HepG2 (cell line): ENCODE data around the gene CD44. TPM values are rescaled to one million over a fixed set of nuclear protein-coding genes. Genes with fewer than 3 reads are reported as not detected.

Experiments
- ATAC-seq: fragments of 200-7000 bp; cut with Tn5 transposase; 3 replicates; pipeline ENCODE4 v1.9.1; 2020; ENCODE audit warnings: mild to moderate bottlenecking, moderate library complexity
- BruUV-seq: library from RNA; stranded (reverse); fragments of 400-500 nt; replicated peaks from 2 replicates; lab custom pipeline; 2021; lab: Mats Ljungman, UMichigan
- CTCF ChIA-PET: fragments of 300-600 bp; formaldehyde crosslinking; extraction: SDS; loops from one replicate; lab custom pipeline; 2021; ENCODE audit warnings: low total read pairs, inconsistent platforms, low intra/inter-chr PET ratio; lab: Yijun Ruan, JAX
- POLR2A ChIA-PET: fragments of 350-600 bp; sonication (Branson Sonifier 250); formaldehyde crosslinking; loops from one replicate; lab custom pipeline; 2020; ENCODE audit warnings: antibody characterized with exemption, inconsistent platforms; lab: Yijun Ruan, JAX
- DNase-seq: peaks from one replicate; pipeline ENCODE4 v3.0.0-alpha.2; 2015; ENCODE audit warnings: low spot score
- FAIRE-seq: peaks from 3 replicates; lab custom pipeline; 2011; peaks lifted over from hg19 to GRCh38; lab: Jason Lieb, UNC
- H2AFZ ChIP-seq: one replicate; pipeline ENCODE4 v1.6.1; 2011; ENCODE audit warnings: low read length, inconsistent platforms
- H3K27ac ChIP-seq: fragments of 300-600 bp; 3 replicates; pipeline ENCODE4 v1.8.0; 2011; ENCODE audit warnings: mixed run types, mild to moderate bottlenecking, mixed read lengths, low read length, inconsistent platforms; ENCODE audit not compliant: insufficient read depth; ENCODE audit errors: extremely low read length
- H3K27me3 ChIP-seq, 2 experiments: fragments of 200-600 bp in 1 of 2; 2 replicates in 1 of 2; 3 replicates in 1 of 2; pipeline versions ENCODE4 v1.6.0 to v1.8.0; 2011; ENCODE audit warnings: low read length in 2 of 2, mild to moderate bottlenecking in 2 of 2, moderate library complexity in 2 of 2, inconsistent platforms in 1 of 2; ENCODE audit not compliant: insufficient read depth in 2 of 2, control insufficient read depth in 1 of 2
- H3K36me3 ChIP-seq, 2 experiments: fragments of 200-600 bp in 1 of 2; replicated peaks in 1 of 2; 2 replicates in 1 of 2; 3 replicates in 1 of 2; pipeline versions ENCODE4 v1.5.1 to v1.8.0; 2011; ENCODE audit warnings: low read length in 2 of 2, inconsistent platforms in 1 of 2; ENCODE audit not compliant: insufficient read depth in 2 of 2, control insufficient read depth in 1 of 2
- H3K4me1 ChIP-seq: 2 replicates; pipeline ENCODE4 v1.5.1; 2012; ENCODE audit warnings: low read length, inconsistent platforms; ENCODE audit not compliant: insufficient read depth
- H3K4me2 ChIP-seq: 2 replicates; pipeline ENCODE4 v1.6.0; 2011; ENCODE audit warnings: low read depth, low read length, inconsistent platforms
- H3K4me3 ChIP-seq, 3 experiments: fragments of 200-600 bp in 1 of 3; sonication (generic), shearing (Covaris generic) in 1 of 3; replicated peaks in 1 of 3; 2 replicates each; pipeline ENCODE4 v1.5.1; 2011 to 2016; ENCODE audit warnings: low read length in 3 of 3, inconsistent platforms in 2 of 3, low read depth in 2 of 3, mild to moderate bottlenecking in 2 of 3, control low read depth in 1 of 3, mixed read lengths in 1 of 3; ENCODE audit not compliant: insufficient read depth in 1 of 3
- H3K79me2 ChIP-seq: one replicate; pipeline ENCODE4 v1.6.1; 2011; ENCODE audit warnings: low read length, inconsistent platforms; ENCODE audit not compliant: insufficient read depth
- H3K9ac ChIP-seq: 2 replicates; pipeline ENCODE4 v1.6.0; 2011; ENCODE audit warnings: mild to moderate bottlenecking, low read depth, low read length, inconsistent platforms; ENCODE audit not compliant: insufficient read depth
- H3K9me3 ChIP-seq: 2 replicates; pipeline ENCODE4 v1.5.1; 2012; ENCODE audit warnings: mild to moderate bottlenecking, low read length
- H4K20me1 ChIP-seq: 2 replicates; pipeline ENCODE4 v1.6.0; 2011; ENCODE audit warnings: inconsistent platforms, mild to moderate bottlenecking, low read length, moderate library complexity; ENCODE audit not compliant: insufficient read depth
- ADNP ChIP-seq: sonication (generic); formaldehyde crosslinking; IDR thresholded peaks from 2 replicates; pipeline ENCODE4 v1.4.0; 2020; ENCODE audit warnings: missing genetic modification reagents
- GPN1 ChIP-seq: sonication (generic); formaldehyde crosslinking; IDR thresholded peaks from 2 replicates; pipeline ENCODE4 v1.5.1; 2020; ENCODE audit warnings: missing genetic modification reagents, borderline replicate concordance
- MIXL1 ChIP-seq: IDR thresholded peaks from 2 replicates; pipeline ENCODE4 v1.6.1; 2016
- SRSF4 ChIP-seq: fragments of 200-400 bp; formaldehyde crosslinking; IDR thresholded peaks from one replicate; pipeline ENCODE4 v1.6.1; 2018; ENCODE audit warnings: mild to moderate bottlenecking, low read depth, low read length, moderate library complexity; ENCODE audit not compliant: poor library complexity, severe bottlenecking
- TCF7L2 ChIP-seq: IDR thresholded peaks from 2 replicates; pipeline ENCODE4 v1.6.1; 2011; ENCODE audit warnings: mild to moderate bottlenecking, low read depth, low read length, moderate library complexity
- ZBTB2 ChIP-seq: sonication (generic); formaldehyde crosslinking; IDR thresholded peaks from 2 replicates; pipeline ENCODE4 v1.8.0; 2022; ENCODE audit warnings: low read depth, missing genetic modification reagents
- ZBTB3 ChIP-seq: sonication (generic); formaldehyde crosslinking; IDR thresholded peaks from 2 replicates; pipeline ENCODE4 v1.4.0; 2020; ENCODE audit warnings: low read depth, mild to moderate bottlenecking, moderate library complexity, missing genetic modification reagents, borderline replicate concordance
- ZBTB7B ChIP-seq: sonication (generic); formaldehyde crosslinking; IDR thresholded peaks from 2 replicates; pipeline ENCODE4 v1.4.0; 2020; ENCODE audit warnings: missing genetic modification reagents
- ZNF580 ChIP-seq: IDR thresholded peaks from 2 replicates; pipeline ENCODE4 v1.6.1; 2016; ENCODE audit warnings: low read depth, borderline replicate concordance
- ZNF674 ChIP-seq: sonication (generic); formaldehyde crosslinking; IDR thresholded peaks from 2 replicates; pipeline ENCODE4 v1.5.0; 2020; ENCODE audit warnings: low read depth, mild to moderate bottlenecking, missing genetic modification reagents
- WGBS: methylation state at CpG from one replicate; pipeline ENCODE4 v1.1.6; 2017; ENCODE audit warnings: low lambda C conversion rate; 5-methylcytosine and 5-hydroxymethylcytosine counted together
- in situ Hi-C: cut with HindIII; loops from 2 replicates; pipeline ENCODE4 v1.10.0; 2017; ENCODE audit warnings: low pct_unique_long_range_greater_than_20kb; ENCODE audit not compliant: extremely low pct_ligation_motif_present
- intact Hi-C: fragments of 100-400 bp; cut with micrococcal nuclease; formaldehyde crosslinking; loops from one replicate; pipeline ENCODE4 v1.10.0; 2022; ENCODE audit not compliant: unreplicated experiment
- polyA plus RNA-seq, 8 experiments: library from polyadenylated mRNA; depleted of rRNA in 3 of 8; stranded (reverse) in 7 of 8; unstranded in 1 of 8; fragments of >200 nt; fragmentation: Illumina TruSeq in 4 of 8; extraction: Trizol in 4 of 8; gene quantifications; 2 replicates each; pipeline versions ENCODE4 v1.2.1 to v1.2.3, GENCODE V29; 2011 to 2016; ENCODE audit warnings: low read depth in 4 of 8, missing spikeins in 1 of 8, mixed read lengths in 1 of 8; ENCODE audit not compliant: insufficient read depth in 1 of 8
- total RNA-seq, 5 experiments: library from RNA; depleted of rRNA; stranded (reverse); fragments of >200 nt; fragmentation: Illumina TruSeq; extraction: Trizol; gene quantifications; 2 replicates each; pipeline ENCODE4 v1.2.3, GENCODE V29; 2016; ENCODE audit warnings: low read depth in 1 of 5
- TF ChIP-seq, protein P1 (sequence below): IDR thresholded peaks from 2 replicates; pipeline ENCODE4 v1.6.1; 2016; ENCODE audit warnings: low read depth

CD44 gene
- total and polyA plus RNA-seq, 2 of the 13 experiments (the other 11 are each of a cell fraction or from before 2014, with no cell fraction given), result 0.02 to 0.11 TPM

- in situ Hi-C loops, result no loop called here
- no peak overlapping the region for H3K27ac ChIP-seq
- FAIRE-seq, result no peak
- H3K27me3 ChIP-seq, result no peaks in the 10 kb centered on the region
- peaks cover 0 to 8% of the 10 kb centered on the region in 2 experiments; a peak in 1 of 5 replicates for H3K36me3 ChIP-seq
- H3K4me3 ChIP-seq, result no peak overlapping the region
- H3K4me1 ChIP-seq, result no peaks in the 10 kb centered on the region
- no peaks in the 10 kb centered on the region for H4K20me1 ChIP-seq
- no peak for TF ChIP-seq SRSF4
- TF ChIP-seq, all 625 proteins: peak for 0
- DNase-seq (no peak), ATAC-seq (no peak)
- Histone ChIP-seq H3K9me3 (no peaks in the 10 kb centered on the region), H3K4me2 (no peak overlapping the region), H3K79me2 (no peaks in the 10 kb centered on the region), H2AFZ (no peak overlapping the region), H3K9ac (no peak overlapping the region)
- POLR2A ChIA-PET, result no interaction called here
- WGBS, result 91% methylated on average over 1 of the region's 1 CpG
- intact Hi-C loops, result no loop called here
- CTCF ChIA-PET, result no interaction called here
- BruUV-seq, result no TSS peak
Observed at GRCh38 chr11:35270342-35270741, 131.4 kb downstream of the CD44 start.

DNA sequence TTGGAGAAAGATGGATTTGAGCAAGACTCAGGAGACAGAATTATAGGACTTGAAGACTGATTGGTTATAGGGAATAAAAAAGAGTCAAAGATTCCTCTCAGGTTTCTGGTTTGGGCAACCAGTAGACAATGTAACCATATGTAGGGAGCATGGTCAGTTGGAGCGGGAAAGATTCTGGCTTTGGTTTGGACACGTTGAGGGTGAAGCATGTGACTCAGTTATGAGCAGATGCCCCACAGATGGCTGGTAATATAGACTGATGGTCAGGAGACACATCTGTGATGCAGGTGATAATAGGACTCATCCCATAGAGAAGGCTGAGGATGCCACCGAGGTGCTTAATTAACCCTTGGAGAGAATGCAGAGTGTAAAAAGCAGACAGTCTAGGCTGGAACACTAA lies 132.1 kb downstream of the CD44 start:
- no peaks in the 10 kb centered on the region for H3K27me3 ChIP-seq
- DNase-seq (no peak), ATAC-seq (no peak), FAIRE-seq (no peak)
- no peaks in the 10 kb centered on the region for H3K79me2 ChIP-seq
- 91% methylated on average over 3 of the region's 3 CpGs for WGBS
- no peaks in the 10 kb centered on the region for H3K9me3 ChIP-seq
- TF ChIP-seq ADNP (CRISPR knock-in tag) (no peak), TCF7L2 (no peak), ZBTB7B (no peak), ZNF674 (CRISPR knock-in tag) (no peak), GPN1 (no peak), ZBTB3 (CRISPR knock-in tag) (no peak), MIXL1 (CRISPR knock-in tag) (no peak), ZNF580 (no peak), ZBTB2 (no peak)
- TF ChIP-seq, protein P1, sequence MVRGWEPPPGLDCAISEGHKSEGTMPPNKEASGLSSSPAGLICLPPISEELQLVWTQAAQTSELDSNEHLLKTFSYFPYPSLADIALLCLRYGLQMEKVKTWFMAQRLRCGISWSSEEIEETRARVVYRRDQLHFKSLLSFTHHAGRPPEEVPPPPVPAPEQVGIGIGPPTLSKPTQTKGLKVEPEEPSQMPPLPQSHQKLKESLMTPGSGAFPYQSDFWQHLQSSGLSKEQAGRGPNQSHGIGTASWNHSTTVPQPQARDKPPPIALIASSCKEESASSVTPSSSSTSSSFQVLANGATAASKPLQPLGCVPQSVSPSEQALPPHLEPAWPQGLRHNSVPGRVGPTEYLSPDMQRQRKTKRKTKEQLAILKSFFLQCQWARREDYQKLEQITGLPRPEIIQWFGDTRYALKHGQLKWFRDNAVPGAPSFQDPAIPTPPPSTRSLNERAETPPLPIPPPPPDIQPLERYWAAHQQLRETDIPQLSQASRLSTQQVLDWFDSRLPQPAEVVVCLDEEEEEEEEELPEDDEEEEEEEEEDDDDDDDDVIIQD, result no peak
- ChIA-PET POLR2A (no interaction called here), CTCF (no interaction called here)
- in situ Hi-C loops (no loop called here), intact Hi-C loops (no loop called here)
- no peak overlapping the region for H3K9ac ChIP-seq
- peaks cover 0 to 3% of the 10 kb centered on the region in 2 experiments; a peak in 1 of 5 replicates for H3K36me3 ChIP-seq
- no peak overlapping the region for H2AFZ ChIP-seq
- H3K4me2 ChIP-seq, result no peak overlapping the region
- H3K4me1 ChIP-seq, result no peaks in the 10 kb centered on the region
- H4K20me1 ChIP-seq, result no peaks in the 10 kb centered on the region
- no peak overlapping the region for H3K4me3 ChIP-seq
- H3K27ac ChIP-seq, result no peak overlapping the region
- no TSS peak for BruUV-seq
